HG02943 (cell line): ENCODE measurements around the gene NSUN6.
A peak's percentile ranks its signal among the peaks of the same experiment; 100 is the strongest.
"Not testable (repeated sequence)": the region's sequence is repeated elsewhere in the genome, so short reads cannot be mapped to it uniquely, and the experiment has no call there.

Experiments used
- ATAC-seq: cut with Tn5 transposase; IDR thresholded peaks from one replicate; pipeline ENCODE4 v1.9.1; 2021; ENCODE audit warnings: mild to moderate bottlenecking, low read depth, moderate library complexity; ENCODE audit not compliant: unreplicated experiment

Gene NSUN6

DNA sequence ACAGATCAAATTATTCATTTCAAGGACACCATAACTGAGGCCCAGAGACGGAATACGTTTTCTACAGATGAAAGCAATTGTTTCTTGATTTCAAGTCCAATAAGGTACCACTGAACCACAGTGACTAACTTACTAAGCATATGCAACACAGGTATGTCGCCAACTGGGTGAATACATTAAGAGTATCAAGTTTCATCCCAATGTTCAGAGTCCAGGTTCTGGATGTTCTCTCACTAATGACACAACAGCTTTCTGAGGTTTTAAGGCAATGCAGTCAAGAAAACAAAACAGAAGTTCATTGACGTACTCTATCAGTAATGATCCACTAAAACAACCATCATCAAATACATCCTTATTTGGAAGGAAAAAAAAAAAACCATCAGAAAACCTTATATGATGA is 35.8 kb downstream of the NSUN6 start:
- ATAC-seq = no peak

DNA sequence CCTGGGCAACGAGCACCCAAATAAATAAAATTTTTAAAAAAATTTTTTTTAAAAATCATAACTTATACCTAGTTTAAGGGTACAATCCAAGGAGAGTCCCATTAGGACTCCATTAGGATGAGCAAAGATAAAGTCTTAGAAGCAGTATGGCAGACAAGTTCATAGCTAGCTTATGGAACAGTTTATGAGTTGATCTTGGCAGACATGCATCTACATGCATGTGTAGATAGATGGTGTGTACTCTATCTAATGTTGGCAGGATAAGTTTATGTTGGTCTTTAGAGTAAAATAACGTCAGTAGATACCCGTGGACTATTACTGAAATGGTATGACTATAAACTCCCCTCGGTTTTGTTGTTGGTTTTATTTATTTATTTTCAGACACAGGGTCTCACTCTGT is 40.2 kb downstream of the NSUN6 start:
- ATAC-seq = no peak

DNA sequence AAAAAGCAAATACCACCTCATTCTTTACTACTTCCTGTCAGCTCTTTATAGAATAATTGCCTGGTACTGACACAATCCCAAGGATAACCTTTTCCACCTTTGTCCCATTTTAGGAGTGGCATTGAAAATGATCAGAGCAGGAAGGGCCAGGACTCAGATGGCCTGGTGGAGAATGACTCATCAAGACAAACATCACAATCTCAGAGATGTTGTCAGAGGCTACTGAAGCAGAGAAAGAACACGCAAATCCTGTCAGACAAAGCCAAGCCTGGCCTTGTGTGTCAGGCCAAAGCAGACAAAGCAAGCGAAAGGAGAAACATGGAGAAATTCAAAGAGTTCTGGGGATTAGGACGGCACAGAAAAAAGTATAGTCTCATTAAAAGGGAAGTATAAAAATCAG is 40.9 kb downstream of the NSUN6 start:
- ATAC-seq = no peak

DNA sequence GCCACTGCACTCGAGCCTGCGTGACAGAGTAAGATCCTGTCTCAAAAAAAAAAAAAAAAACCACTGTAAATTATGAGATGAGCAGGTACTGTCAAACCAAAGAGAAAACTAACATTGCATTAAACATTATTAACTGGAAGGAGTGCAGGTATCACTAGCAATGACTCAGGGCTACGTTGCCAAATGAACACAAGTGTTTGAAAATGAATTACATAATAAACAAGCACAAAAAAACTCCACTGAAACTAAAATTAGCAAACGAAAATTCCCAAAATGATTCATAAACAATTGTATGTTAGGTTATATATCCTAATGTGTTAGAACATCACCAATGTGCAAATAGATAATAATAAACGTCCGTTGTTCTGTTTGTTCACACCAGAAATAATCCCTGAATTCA is 42.8 kb downstream of the NSUN6 start:
- ATAC-seq = no peak

DNA sequence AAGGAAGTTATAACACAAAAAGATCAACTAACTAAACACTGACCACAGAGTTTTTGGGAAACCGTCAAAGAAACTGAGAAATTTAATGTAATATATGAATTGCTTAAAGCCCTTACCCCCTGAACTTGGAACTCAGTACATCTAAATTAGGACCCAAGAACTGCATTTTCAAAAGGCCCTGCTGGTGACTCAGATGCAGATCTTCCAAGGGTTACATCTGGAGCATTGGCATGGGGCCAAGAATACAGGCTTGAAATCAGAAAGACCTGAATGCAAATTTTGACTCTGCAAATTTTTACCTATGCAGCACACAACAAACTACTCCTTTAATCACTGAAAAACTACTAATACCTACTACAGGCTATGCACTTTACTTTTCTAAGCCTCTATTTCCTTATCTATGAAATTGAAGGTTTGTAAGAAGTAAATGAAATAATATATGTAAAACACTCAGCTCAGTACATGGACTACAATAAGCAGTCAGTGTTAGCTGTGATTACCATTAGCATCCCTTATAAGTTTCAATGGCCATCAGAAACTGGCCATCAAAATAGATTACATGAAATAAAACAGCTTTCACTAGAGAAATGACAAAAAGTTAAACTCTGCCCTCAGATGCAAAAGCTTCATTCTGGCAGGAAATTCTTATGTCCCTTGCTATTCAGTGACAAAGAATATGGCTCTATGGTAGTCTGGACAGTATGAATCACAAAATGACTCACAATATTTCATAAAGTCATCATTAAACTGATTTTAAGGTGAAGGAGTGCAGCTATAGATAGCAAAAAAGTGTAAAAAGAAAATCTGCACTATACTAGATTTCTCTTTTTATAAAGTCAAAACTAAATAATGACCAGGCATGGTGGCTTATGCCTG is 43.6 kb downstream of the NSUN6 start:
- ATAC-seq = no peak

DNA sequence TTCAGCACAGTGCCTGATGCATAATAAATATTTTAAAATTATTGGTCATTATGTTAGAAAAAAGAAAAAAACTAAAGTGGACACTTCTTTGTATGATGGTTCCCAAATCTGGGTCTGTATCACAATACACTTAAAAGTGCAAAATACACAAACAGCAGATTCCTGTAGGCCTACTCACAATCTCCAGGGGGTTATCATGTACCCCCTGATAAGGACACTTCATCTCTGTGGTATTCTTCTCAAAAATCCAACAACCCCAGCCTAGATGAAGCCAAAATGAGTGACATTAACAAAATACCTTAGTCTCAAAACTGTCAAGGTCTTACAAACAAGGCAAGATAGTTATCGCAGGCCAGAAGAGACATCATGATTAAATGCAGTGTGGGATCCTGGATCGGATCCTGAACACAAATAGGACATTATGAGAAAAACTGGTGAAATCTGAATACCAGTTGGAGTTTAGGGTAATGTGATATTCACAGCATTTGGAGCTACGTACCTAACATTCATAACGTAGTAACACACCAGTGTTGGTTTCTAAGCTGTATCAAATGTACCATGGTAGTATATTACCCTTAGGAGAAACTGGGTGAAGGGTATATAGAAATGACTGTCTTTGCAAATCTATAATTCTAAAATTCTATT is 45.2 kb downstream of the NSUN6 start:
- no peak for ATAC-seq

DNA sequence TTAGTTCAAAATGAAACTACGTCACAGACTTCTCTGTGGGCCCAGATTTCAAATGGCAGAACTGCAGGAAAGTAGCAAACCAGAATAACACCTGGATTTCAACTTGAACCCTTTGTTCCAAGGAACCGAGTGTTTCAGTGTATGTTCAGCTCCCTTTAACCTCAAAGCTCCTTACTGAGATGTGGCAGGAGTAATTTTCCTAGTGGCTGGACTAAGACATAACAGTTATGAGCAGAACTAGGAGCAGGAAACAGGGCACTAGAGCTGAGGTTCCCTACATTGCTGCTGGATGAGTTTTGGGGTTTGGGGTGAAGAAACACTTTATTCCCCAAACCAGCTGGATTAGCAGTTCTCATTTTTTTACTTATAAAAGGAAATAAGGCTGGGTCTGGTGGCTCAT is 50.1 kb downstream of the NSUN6 start:
- ATAC-seq = no peak

DNA sequence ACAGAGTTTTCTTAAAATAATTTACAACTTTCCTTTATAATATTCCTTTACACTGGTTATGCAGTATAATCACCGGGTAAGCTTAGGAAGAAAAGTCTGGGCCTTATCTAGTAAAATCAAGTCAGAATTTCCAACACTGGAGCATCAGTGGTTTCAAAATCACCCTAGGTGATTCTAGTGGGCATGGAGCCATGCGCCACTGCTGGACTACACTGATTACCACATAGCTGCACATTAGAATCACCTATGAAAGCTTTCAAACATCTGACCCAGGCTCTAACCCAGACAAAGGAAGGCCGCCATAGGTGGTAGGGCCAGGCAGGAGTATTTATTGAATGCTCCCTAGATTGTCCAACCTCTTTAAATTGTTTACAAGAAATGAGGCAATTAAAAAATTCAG is 52.0 kb downstream of the NSUN6 start:
- no peak for ATAC-seq

DNA sequence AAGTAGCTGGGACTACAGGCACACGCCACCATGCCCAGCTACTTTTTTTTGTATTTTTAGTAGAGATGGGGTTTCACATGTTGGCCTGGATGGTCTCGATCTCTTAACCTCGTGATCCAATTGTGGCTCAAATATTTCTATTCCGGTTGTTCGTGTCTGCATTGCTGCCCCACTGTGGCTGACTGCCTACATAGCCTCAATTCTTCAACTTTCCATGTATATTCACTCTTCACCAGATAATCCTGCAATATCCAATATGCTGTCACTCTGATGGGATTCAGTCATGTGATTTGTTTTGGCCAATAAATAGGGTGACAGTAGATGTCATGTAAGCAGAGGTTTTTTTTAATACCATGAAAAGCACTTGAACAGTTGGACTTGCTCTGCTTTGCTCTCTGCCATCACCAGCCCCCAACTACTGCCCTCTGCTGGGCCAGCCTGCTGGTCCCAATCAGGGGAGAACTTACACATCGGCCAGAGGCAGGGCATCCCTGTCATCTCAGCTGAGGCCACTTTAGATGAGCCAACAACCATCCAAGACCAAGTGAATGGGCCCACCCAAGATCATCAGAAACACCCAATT is 56.7 kb downstream of the NSUN6 start:
- no peak for ATAC-seq

DNA sequence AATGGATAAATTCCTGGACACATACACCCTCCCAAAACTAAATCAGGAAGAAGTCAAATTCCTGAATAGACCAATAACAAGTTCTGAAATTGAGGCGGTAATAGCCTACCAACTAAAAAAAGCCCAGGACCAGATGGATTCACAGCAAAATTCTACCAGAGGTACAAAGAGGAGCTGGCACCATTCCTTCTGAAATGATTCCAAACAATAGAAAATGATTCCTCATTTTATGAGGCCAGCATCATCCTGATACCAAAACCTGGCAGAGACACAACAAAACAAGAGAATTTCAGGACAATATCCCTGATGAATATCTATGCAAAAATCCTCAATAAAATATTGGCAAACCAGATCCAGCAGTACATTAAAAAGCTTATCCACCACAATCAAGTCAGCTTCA is 60.2 kb downstream of the NSUN6 start:
- ATAC-seq = not testable (repeated sequence)

DNA sequence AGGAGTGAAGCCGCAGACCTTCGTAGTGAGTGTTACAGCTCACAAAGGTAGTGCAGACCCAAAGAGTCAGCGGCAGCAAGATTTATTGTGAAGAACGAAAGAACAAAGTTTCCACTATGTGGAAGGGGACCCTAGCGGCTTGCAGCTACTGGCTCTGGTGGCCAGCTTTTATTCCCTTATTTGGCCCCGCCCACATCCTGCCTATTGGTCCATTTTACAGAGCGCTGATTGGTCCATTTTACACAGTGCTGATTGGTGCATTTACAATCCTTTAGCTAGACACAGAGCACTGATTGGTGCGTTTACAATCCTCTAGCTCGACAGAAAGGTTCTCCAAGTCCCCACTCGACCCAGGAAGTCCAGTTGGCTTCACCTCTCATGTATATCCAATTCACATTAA is 64.8 kb downstream of the NSUN6 start:
- not testable (repeated sequence) for ATAC-seq

DNA sequence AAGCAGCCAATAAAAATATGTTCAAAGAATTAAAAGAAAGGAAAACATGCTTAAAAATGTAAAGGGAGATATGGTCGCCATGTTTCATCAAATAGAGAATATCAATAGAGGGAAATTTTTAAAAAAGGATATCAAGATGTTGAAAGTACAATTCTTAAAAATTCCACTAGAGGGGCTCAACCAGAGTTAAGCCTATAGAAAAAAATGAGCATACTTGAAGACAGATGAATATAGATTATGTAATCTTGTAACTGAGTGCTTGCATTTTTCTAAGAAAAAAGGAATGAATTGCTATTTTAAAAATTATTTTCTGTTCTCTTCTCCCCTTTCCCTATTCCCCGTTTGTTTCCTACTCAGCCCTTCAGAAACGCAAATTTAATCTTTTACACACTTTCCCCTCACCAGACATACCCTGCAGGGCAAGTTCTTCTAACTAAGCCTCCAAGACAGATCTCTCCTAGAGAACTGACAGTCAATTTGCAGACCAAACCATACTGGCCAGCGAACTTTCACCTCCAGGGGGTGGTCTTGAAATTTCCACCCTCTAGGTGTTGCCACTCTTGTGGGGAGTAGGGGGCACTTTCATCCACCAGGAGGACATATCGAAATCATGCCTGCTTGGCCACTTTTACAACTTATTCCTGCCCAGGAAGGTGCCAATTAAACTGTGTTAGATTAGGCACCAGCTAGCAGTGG is 67.7 kb downstream of the NSUN6 start:
- no peak for ATAC-seq

DNA sequence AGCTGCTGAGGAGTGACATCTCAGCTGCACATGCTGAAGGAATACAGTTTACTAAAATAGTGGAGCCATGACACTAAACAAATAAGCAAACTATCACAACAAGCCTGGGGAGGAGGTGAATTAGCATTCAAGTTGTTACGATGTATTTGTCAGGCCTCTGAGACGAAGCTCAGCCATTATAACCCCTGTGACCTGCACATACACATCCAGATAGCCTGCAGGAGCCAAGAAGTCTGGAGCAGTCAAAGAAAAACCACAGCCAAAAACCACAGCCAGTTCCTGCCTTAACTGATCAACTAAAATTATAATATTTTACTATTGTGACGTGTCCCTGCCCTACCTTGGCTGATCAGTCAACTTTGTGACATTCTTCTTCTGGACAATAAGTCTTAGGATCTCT is 68.6 kb downstream of the NSUN6 start:
- peak; percentile 58 for ATAC-seq

DNA sequence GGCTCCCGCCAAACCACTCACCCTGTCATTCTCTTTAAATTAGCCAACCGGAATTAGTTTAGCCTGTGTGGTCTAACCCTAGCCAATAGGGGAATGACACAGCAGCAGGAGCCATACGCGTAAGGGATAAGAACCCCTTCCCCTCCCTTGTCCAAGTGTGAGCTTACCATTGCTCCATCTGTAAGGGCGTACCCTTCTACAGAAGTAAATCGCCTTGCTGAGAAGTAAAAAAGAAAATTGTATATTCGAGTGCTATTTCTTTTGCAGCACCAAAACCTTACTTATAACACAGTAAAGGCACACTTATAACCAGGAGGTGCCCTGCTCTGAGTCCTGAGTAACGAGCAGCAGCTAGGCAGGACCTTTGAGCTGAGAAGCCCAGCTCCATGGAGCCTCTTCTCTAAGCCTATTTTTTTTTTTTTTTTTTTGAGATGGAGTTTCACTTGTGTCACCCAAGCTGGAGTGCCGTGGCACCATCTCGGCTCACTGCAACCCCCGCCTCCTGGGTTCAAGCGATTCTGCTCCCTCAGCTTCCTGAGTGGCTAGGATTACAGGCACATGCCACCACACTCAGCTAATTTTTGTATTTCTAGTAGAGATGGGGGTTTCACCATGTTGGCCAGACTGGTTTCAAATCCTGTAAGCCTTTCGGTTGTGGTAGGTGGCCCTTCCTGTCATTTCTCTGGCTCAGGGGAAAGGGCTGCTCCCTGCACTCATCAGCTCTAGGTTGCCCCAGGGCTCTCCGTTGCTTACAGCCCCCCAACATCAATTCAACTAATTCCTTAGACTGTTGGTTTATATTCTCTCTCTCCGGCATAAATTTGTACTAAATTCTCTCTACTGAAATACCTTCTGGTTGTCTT is 73.3 kb downstream of the NSUN6 start:
- ATAC-seq = no peak

DNA sequence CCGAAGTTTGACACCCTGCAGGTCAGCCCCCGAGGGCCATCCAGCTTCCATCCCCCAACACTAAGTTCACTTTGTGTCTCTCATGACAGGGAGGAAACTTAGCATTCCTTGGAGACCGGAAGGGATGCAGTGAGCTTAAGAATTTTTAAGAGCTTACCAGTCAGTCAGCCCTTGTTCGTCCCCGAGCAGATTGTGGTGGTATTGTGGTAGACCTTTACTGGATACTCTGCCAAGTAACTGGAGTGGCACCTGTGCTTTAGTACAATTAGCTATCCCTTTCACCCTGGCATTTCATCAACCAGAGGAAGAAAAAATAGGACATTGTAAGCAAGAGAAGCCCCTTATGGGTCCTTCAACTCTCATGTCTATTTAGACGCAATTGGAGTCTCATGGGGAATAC is 74.8 kb downstream of the NSUN6 start:
- ATAC-seq = no peak

DNA sequence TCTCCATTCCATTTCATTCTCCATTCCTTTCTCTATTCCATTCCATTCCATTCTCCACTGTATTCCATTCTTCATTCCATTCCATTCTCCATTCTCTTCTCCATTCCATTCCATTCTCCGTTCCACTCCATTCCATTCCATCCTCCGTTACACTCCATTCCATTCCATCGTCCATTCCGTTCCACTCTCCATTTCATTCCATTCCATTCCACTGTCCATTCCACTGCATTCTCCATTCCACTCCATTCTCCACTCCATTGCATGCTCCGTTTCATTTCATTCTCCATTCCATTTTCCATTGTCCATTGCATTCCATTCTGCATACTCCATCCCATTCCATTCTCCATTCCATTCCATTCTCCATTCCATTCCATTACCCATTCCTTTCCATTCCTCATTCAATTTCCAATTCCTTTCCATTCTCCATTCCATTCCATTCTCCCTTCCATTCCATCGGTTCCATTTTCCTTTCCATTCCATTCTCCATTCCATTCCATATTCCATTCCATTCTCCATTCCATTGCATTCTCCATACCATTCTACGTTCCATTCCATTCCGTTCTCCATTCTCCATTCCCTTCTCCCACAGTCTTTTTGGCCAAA is 78.3 kb downstream of the NSUN6 start:
- no peak for ATAC-seq

DNA sequence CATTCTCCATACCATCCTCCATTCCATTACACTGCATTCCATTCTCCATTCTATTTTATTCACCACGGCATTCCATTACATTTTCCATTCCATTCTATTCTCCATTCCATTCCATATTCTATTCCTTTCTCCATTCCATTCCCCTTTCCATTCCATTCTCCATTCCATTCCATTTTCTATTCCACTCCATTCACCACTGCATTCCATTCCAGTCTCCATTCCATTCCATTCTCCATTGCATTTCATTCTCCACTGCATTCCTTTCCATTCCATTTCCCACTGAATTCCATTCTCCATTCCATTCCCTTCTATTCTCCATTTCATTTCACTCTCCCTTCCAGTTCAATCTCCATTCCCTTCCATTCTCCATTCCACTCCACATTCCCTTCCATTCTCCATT is 79.6 kb downstream of the NSUN6 start:
- no peak for ATAC-seq

DNA sequence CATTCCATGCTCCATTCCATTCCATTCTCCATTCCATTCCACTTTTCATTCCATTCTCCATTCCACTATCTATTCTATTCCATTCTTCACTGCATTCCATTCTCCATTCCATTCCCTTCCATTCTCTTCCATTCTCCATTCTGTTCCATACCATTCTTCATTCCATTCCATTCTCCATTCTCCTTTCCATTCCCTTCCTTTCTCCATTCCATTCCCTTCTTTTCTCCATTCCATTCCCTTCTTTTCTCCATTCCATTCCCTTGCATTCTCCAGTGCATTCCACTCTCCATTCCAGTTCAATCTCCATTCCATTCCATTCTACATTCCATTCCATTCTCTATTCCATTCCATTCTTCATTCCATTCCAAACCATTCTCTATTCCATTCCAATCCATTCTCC is 80.3 kb downstream of the NSUN6 start:
- ATAC-seq = no peak

DNA sequence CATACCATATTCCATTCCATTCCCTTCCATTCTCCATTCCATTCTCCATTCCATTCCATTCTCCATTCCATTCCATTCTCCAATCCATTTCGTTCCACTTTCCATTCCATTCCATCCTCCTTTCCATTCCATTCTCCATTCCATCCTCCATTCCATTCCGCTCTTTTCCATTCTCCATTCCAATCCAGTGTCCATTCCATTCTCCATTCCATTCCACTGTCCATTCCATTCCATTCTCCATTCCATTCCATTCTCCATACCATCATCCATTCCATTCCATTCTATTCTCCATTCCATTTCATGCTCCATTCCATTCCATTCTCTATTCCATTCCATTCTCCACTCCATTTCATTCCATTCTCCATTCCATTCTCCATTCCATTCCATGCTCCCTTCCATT is 81.0 kb downstream of the NSUN6 start:
- not testable (repeated sequence) for ATAC-seq

DNA sequence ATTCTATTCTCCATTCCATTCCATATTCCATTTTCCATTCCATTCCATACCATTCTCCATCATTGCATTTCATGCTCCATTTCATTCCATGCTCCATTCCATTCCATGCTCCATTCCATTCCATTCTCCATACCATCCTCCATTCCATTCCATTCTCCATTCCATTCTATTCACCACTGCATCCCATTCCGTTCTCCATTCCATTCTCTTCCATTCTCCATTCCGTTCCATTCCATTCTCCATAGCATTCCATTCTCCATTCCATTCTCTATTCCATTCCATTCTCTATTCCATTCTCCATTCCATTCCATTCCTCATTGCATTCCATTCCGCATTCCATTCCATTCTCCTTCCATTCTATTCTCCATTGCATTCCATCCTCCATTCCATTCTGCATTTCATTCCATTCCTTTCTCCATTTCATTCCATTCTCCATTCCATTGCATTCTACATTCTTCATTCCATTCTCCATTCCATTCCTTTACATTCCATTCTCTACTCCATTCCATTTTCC is 84.0 kb downstream of the NSUN6 start:
- ATAC-seq = no peak
